ENCODE measurements around the gene LOXHD1. TPM values are rescaled to one million over a fixed set of nuclear protein-coding genes. Genes with fewer than 3 reads are reported as not detected.

Gene LOXHD1
- total and polyA plus RNA-seq, 2 donors from 2014 or later (not counting 2 experiments from before 2014, with no cell fraction given): not detected

Other genes with a start within 250 kb of the LOXHD1 start
- not detected in 2 replicates for gene ST8SIA5, start 99.8 kb upstream of the LOXHD1 start, total RNA-seq
- gene ST8SIA5, start 99.8 kb upstream of the LOXHD1 start, polyA plus RNA-seq: not detected in 2 replicates

Measured in foreskin keratinocyte (primary cell).